ENCODE measurements around the gene ANXA2R. TPM values are rescaled to one million over a fixed set of nuclear protein-coding genes. Genes with fewer than 3 reads are reported as not detected.

ANXA2R gene
- polyA plus RNA-seq, 2 of the 4 experiments (the other 2 are of a cell fraction): 1.7 to 2.1 TPM

GRCh38 chr5:43042626-43043399, 2.7 kb upstream of the ANXA2R start (continued):
- TF ChIP-seq POLR2AphosphoS2 (conservative IDR thresholded peaks at IDR 0.05; ENCODE audit: low read length): no peak
- no peak for TF ChIP-seq NFE2L2 (conservative IDR thresholded peaks at IDR 0.05; ENCODE audit: low read length)
- TF ChIP-seq KDM5A (IDR thresholded peaks at IDR 0.05): no peak
- no peak for TF ChIP-seq FOSB (CRISPR knock-in tag; IDR thresholded peaks at IDR 0.05)
- no peak for TF ChIP-seq RFX5 (IDR thresholded peaks at IDR 0.05)
- peak; percentile 37; the same call in 2 of the 3 replicates for TF ChIP-seq CTCF (IDR thresholded peaks at IDR 0.05)
- peak in 1 of 2 experiments; percentile 40; a peak in 2 of 5 replicates for TF ChIP-seq JUN (IDR thresholded peaks at IDR 0.05)
- no peak for TF ChIP-seq BCL3 (IDR thresholded peaks at IDR 0.05)
- TF ChIP-seq CHD4 (IDR thresholded peaks at IDR 0.05; ENCODE audit: borderline replicate concordance): 0 out of 2 replicates have a peak, but pooled peaks have one; percentile 49
- no peak for TF ChIP-seq RCOR1 (IDR thresholded peaks at IDR 0.05; ENCODE audit: low read depth, low read length)
- no peak for TF ChIP-seq POLR2A (IDR thresholded peaks at IDR 0.05; ENCODE audit: low read length)
- TF ChIP-seq GATA3 (IDR thresholded peaks at IDR 0.05; ENCODE audit: borderline replicate concordance): no peak
- TF ChIP-seq CEBPB (IDR thresholded peaks at IDR 0.05): peak; percentile 36 to 66; a peak in 2 of 4 replicates
- TF ChIP-seq TP53 (CRISPR knock-in tag; IDR thresholded peaks at IDR 0.05): peak; percentile 59; the same call in 1 of the 2 replicates
- TF ChIP-seq MAZ (IDR thresholded peaks at IDR 0.05; ENCODE audit: borderline replicate concordance, low read depth, low read length): no peak
- TF ChIP-seq ZC3H11A (IDR thresholded peaks at IDR 0.05): no peak
- TF ChIP-seq TFCP2L1 (CRISPR knock-in tag; IDR thresholded peaks at IDR 0.05): peak; percentile 24; the same call in 1 of the 2 replicates
- no peak; the same call in none of the 2 replicates for TF ChIP-seq HOXB13 (CRISPR knock-in tag; IDR thresholded peaks at IDR 0.05; ENCODE audit: low read depth)
- TF ChIP-seq USF2 (IDR thresholded peaks at IDR 0.05): no peak
- peak; percentile 4 for TF ChIP-seq MAFK (IDR thresholded peaks at IDR 0.05; ENCODE audit: partially characterized antibody)
- TF ChIP-seq ZFP36 (IDR thresholded peaks at IDR 0.05; ENCODE audit: borderline replicate concordance, partially characterized antibody): no peak
- TF ChIP-seq CBX8 (IDR thresholded peaks at IDR 0.05): no peak
- no peak for TF ChIP-seq HOXA7 (CRISPR knock-in tag; IDR thresholded peaks at IDR 0.05)
- TF ChIP-seq NPAS2 (CRISPR knock-in tag; IDR thresholded peaks at IDR 0.05; ENCODE audit: borderline replicate concordance): no peak
- no peak for TF ChIP-seq REST (IDR thresholded peaks at IDR 0.05)
- peak; percentile 98 for TF ChIP-seq E2F6 (IDR thresholded peaks at IDR 0.05; ENCODE audit: borderline replicate concordance, low read depth)
